GM23338 (cell line): ENCODE data around the gene TMEM144.

ENCODE experiments used
- CREB1 ChIP-seq: fragments of 250-450 bp; sonication (Bioruptor Pico); IDR thresholded peaks from 2 replicates; pipeline ENCODE4 v1.5.0; 2020; ENCODE audit warnings: low read depth, mild to moderate bottlenecking, moderate library complexity
- EZH2 ChIP-seq: fragments of 200-600 bp; sonication (generic); IDR thresholded peaks from one replicate; pipeline ENCODE4 v1.8.0; 2017; ENCODE audit warnings: antibody characterized with exemption, mild to moderate bottlenecking, low read depth; ENCODE audit not compliant: unreplicated experiment
- EZH2phosphoT487 ChIP-seq: fragments of 200-600 bp; sonication (generic); IDR thresholded peaks from one replicate; pipeline ENCODE4 v1.8.1; 2018; ENCODE audit warnings: antibody characterized with exemption; ENCODE audit not compliant: unreplicated experiment
- JUNB ChIP-seq: IDR thresholded peaks from one replicate; pipeline ENCODE4 v1.6.1; 2016; ENCODE audit warnings: antibody characterized with exemption; ENCODE audit not compliant: unreplicated experiment
- NANOG ChIP-seq: IDR thresholded peaks from 2 replicates; pipeline ENCODE4 v1.6.1; 2016; ENCODE audit warnings: antibody characterized with exemption, borderline replicate concordance
- POLR2AphosphoS5 ChIP-seq: IDR thresholded peaks from 2 replicates; pipeline ENCODE4 v1.6.1; 2016; ENCODE audit warnings: antibody characterized with exemption, low read depth
- STAT1 ChIP-seq: IDR thresholded peaks from one replicate; pipeline ENCODE4 v1.6.1; 2016; ENCODE audit warnings: antibody characterized with exemption; ENCODE audit not compliant: unreplicated experiment
- ZNF114 ChIP-seq: fragments of 250-450 bp; sonication (Bioruptor Pico); IDR thresholded peaks from 2 replicates; pipeline ENCODE4 v1.5.0; 2020; ENCODE audit warnings: mild to moderate bottlenecking, moderate library complexity
- ZNF331 ChIP-seq: fragments of 250-450 bp; sonication (Bioruptor Pico); IDR thresholded peaks from 2 replicates; pipeline ENCODE4 v1.5.0; 2020; ENCODE audit warnings: low read depth, mild to moderate bottlenecking, moderate library complexity
- TF ChIP-seq, protein P1 (sequence below), 2 experiments: fragments of 200-600 bp in 1 of 2; sonication (generic) in 1 of 2; conservative IDR thresholded peaks; 2 replicates each; pipeline versions ENCODE4 v1.5.1 to v1.6.1; 2016 to 2017; ENCODE audit warnings: antibody characterized with exemption in 2 of 2, low read depth in 2 of 2, mild to moderate bottlenecking in 2 of 2, moderate library complexity in 1 of 2
- TF ChIP-seq, protein P2 (sequence below): IDR thresholded peaks from one replicate; pipeline ENCODE4 v1.6.1; 2018; ENCODE audit warnings: antibody characterized with exemption; ENCODE audit not compliant: unreplicated experiment
- TF ChIP-seq, protein P3 (sequence below): fragments of 250-450 bp; sonication (Bioruptor Pico); IDR thresholded peaks from 2 replicates; pipeline ENCODE4 v1.5.0; 2020; ENCODE audit warnings: mild to moderate bottlenecking, moderate library complexity
- TF ChIP-seq, protein P4 (sequence below): IDR thresholded peaks from 2 replicates; pipeline ENCODE4 v1.6.1; 2016; ENCODE audit warnings: antibody characterized with exemption

DNA sequence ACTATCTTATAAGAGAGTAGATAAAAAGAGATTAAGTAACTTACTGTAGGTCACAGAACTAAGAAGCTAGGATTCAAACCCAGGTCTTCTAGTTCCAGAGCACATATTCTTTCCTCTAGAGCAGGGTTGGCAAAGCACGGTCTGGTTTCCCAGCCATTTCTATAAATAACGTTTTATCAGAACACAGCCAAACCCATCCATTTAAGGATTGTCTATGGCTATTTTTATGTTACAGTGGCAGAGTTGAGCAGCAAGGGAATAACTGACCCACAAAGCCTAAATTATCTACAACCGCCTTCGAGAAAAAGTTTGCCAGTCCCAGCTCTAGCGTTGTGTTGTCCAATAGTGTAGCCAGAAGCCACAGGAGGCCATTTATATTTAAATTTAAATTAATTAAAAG lies 7.5 kb downstream of the TMEM144 start:
- TF ChIP-seq, protein P1, sequence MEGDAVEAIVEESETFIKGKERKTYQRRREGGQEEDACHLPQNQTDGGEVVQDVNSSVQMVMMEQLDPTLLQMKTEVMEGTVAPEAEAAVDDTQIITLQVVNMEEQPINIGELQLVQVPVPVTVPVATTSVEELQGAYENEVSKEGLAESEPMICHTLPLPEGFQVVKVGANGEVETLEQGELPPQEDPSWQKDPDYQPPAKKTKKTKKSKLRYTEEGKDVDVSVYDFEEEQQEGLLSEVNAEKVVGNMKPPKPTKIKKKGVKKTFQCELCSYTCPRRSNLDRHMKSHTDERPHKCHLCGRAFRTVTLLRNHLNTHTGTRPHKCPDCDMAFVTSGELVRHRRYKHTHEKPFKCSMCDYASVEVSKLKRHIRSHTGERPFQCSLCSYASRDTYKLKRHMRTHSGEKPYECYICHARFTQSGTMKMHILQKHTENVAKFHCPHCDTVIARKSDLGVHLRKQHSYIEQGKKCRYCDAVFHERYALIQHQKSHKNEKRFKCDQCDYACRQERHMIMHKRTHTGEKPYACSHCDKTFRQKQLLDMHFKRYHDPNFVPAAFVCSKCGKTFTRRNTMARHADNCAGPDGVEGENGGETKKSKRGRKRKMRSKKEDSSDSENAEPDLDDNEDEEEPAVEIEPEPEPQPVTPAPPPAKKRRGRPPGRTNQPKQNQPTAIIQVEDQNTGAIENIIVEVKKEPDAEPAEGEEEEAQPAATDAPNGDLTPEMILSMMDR (conservative IDR thresholded peaks at IDR 0.05; ENCODE audit: low read depth in 2 of 2): no peak
- TF ChIP-seq, protein P2, sequence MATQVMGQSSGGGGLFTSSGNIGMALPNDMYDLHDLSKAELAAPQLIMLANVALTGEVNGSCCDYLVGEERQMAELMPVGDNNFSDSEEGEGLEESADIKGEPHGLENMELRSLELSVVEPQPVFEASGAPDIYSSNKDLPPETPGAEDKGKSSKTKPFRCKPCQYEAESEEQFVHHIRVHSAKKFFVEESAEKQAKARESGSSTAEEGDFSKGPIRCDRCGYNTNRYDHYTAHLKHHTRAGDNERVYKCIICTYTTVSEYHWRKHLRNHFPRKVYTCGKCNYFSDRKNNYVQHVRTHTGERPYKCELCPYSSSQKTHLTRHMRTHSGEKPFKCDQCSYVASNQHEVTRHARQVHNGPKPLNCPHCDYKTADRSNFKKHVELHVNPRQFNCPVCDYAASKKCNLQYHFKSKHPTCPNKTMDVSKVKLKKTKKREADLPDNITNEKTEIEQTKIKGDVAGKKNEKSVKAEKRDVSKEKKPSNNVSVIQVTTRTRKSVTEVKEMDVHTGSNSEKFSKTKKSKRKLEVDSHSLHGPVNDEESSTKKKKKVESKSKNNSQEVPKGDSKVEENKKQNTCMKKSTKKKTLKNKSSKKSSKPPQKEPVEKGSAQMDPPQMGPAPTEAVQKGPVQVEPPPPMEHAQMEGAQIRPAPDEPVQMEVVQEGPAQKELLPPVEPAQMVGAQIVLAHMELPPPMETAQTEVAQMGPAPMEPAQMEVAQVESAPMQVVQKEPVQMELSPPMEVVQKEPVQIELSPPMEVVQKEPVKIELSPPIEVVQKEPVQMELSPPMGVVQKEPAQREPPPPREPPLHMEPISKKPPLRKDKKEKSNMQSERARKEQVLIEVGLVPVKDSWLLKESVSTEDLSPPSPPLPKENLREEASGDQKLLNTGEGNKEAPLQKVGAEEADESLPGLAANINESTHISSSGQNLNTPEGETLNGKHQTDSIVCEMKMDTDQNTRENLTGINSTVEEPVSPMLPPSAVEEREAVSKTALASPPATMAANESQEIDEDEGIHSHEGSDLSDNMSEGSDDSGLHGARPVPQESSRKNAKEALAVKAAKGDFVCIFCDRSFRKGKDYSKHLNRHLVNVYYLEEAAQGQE: no peak
- TF ChIP-seq EZH2 (no peak), CREB1 (CRISPR knock-in tag) (no peak), POLR2AphosphoS5 (no peak), EZH2phosphoT487 (no peak), JUNB (no peak), NANOG (no peak), STAT1 (no peak), ZNF331 (CRISPR knock-in tag) (no peak), ZNF114 (CRISPR knock-in tag) (no peak)
- TF ChIP-seq, protein P3, sequence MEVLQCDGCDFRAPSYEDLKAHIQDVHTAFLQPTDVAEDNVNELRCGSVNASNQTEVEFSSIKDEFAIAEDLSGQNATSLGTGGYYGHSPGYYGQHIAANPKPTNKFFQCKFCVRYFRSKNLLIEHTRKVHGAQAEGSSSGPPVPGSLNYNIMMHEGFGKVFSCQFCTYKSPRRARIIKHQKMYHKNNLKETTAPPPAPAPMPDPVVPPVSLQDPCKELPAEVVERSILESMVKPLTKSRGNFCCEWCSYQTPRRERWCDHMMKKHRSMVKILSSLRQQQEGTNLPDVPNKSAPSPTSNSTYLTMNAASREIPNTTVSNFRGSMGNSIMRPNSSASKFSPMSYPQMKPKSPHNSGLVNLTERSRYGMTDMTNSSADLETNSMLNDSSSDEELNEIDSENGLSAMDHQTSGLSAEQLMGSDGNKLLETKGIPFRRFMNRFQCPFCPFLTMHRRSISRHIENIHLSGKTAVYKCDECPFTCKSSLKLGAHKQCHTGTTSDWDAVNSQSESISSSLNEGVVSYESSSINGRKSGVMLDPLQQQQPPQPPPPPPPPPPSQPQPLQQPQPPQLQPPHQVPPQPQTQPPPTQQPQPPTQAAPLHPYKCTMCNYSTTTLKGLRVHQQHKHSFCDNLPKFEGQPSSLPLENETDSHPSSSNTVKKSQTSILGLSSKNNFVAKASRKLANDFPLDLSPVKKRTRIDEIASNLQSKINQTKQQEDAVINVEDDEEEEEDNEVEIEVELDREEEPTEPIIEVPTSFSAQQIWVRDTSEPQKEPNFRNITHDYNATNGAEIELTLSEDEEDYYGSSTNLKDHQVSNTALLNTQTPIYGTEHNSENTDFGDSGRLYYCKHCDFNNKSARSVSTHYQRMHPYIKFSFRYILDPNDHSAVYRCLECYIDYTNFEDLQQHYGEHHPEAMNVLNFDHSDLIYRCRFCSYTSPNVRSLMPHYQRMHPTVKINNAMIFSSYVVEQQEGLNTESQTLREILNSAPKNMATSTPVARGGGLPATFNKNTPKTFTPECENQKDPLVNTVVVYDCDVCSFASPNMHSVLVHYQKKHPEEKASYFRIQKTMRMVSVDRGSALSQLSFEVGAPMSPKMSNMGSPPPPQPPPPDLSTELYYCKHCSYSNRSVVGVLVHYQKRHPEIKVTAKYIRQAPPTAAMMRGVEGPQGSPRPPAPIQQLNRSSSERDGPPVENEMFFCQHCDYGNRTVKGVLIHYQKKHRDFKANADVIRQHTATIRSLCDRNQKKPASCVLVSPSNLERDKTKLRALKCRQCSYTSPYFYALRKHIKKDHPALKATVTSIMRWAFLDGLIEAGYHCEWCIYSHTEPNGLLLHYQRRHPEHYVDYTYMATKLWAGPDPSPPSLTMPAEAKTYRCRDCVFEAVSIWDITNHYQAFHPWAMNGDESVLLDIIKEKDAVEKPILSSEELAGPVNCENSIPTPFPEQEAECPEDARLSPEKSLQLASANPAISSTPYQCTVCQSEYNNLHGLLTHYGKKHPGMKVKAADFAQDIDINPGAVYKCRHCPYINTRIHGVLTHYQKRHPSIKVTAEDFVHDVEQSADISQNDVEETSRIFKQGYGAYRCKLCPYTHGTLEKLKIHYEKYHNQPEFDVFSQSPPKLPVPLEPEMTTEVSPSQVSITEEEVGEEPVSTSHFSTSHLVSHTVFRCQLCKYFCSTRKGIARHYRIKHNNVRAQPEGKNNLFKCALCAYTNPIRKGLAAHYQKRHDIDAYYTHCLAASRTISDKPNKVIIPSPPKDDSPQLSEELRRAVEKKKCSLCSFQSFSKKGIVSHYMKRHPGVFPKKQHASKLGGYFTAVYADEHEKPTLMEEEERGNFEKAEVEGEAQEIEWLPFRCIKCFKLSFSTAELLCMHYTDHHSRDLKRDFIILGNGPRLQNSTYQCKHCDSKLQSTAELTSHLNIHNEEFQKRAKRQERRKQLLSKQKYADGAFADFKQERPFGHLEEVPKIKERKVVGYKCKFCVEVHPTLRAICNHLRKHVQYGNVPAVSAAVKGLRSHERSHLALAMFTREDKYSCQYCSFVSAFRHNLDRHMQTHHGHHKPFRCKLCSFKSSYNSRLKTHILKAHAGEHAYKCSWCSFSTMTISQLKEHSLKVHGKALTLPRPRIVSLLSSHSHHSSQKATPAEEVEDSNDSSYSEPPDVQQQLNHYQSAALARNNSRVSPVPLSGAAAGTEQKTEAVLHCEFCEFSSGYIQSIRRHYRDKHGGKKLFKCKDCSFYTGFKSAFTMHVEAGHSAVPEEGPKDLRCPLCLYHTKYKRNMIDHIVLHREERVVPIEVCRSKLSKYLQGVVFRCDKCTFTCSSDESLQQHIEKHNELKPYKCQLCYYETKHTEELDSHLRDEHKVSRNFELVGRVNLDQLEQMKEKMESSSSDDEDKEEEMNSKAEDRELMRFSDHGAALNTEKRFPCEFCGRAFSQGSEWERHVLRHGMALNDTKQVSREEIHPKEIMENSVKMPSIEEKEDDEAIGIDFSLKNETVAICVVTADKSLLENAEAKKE (CRISPR knock-in tag): no peak
- TF ChIP-seq, protein P4, sequence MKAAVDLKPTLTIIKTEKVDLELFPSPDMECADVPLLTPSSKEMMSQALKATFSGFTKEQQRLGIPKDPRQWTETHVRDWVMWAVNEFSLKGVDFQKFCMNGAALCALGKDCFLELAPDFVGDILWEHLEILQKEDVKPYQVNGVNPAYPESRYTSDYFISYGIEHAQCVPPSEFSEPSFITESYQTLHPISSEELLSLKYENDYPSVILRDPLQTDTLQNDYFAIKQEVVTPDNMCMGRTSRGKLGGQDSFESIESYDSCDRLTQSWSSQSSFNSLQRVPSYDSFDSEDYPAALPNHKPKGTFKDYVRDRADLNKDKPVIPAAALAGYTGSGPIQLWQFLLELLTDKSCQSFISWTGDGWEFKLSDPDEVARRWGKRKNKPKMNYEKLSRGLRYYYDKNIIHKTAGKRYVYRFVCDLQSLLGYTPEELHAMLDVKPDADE: no peak
